ENCODE measurements around the gene PRAMEF17.
"Not testable (repeated sequence)": the region's sequence is repeated elsewhere in the genome, so short reads cannot be mapped to it uniquely, and the experiment has no call there.

Gene PRAMEF17

DNA sequence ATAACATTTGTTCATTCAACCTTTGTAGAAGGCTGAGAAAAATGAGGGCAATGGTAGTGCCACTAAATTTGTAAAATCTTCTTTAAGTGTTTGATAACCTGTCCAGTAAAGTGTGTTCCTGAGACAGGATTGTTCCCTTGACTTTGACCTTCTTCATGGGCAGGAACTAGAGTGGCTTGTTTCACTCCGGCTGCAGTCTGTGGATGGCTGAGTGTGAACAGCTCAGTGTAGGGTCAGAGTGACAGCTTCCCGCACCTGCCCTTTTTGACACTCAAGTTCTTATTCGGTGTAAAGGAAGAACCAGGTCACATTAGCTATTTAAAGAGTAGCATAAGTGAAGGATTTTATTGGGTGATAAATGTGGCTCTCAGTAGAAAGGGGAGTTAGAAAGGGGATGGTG, 9.1 kb upstream of the PRAMEF17 start:
- not testable (repeated sequence) for H2AFZ ChIP-seq (ENCODE audit: low read depth); H3K27ac ChIP-seq; H3K79me2 ChIP-seq (ENCODE audit: insufficient read depth, low read depth); H4K20me1 ChIP-seq (ENCODE audit: insufficient read depth); H3K4me3 ChIP-seq (IDR thresholded peaks at IDR 0.05; ENCODE audit: insufficient read depth, low read depth, low read length); H3K9ac ChIP-seq; H3K27me3 ChIP-seq (ENCODE audit: insufficient read depth, low read depth); H3K4me2 ChIP-seq; H3K36me3 ChIP-seq (ENCODE audit: insufficient read depth); H3K4me1 ChIP-seq (ENCODE audit: low read depth, poor library complexity, severe bottlenecking)

DNA sequence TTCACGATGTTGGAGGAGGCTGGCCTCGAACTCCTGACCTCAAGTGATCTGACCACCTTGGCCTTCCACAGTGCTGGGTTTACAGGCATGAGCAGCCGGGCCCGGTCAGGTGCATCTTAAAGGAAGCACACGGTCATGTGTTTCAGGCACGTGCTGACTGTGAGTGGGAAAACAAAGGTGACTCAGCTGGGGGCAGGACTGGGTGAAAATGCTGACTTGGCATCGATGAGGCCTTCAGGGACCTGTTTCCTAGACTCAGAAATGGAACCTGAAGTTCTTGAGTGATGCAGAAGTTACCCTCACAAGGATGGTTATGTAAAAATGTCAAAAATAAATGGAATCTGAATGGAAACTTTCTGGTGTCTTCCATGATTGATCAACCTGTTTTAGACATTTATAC, 3.6 kb downstream of the PRAMEF17 start:
- not testable (repeated sequence) for H3K27me3 ChIP-seq (ENCODE audit: insufficient read depth, low read depth); H3K4me2 ChIP-seq; H3K79me2 ChIP-seq (ENCODE audit: insufficient read depth, low read depth); H2AFZ ChIP-seq (ENCODE audit: low read depth); H3K27ac ChIP-seq; H3K4me1 ChIP-seq (ENCODE audit: low read depth, poor library complexity, severe bottlenecking); H3K4me3 ChIP-seq (IDR thresholded peaks at IDR 0.05; ENCODE audit: insufficient read depth, low read depth, low read length); H3K9ac ChIP-seq; H3K36me3 ChIP-seq (ENCODE audit: insufficient read depth); H4K20me1 ChIP-seq (ENCODE audit: insufficient read depth)

DNA sequence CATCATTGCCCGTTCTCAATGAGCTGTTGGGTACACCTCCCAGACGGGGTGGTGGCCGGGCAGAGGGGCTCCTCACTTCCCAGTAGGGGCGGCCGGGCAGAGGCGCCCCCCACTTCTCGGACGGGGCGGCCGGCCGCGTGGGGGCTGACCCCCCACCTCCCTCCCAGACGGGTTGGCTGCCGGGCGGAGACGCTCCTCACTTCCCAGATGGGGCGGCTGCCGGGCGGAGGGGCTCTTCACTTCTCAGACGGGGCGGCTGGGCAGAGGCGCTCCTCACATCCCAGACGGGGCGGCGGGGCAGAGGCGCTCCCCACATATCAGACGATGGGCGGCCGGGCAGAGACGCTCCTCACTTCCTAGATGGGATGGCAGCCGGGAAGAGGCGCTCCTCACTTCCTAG, 5.3 kb downstream of the PRAMEF17 start:
- H3K36me3 ChIP-seq (ENCODE audit: insufficient read depth); H3K4me2 ChIP-seq; H3K9ac ChIP-seq; H3K79me2 ChIP-seq (ENCODE audit: insufficient read depth, low read depth); H3K27me3 ChIP-seq (ENCODE audit: insufficient read depth, low read depth); H3K4me3 ChIP-seq (IDR thresholded peaks at IDR 0.05; ENCODE audit: insufficient read depth, low read depth, low read length); H3K27ac ChIP-seq; H3K4me1 ChIP-seq (ENCODE audit: low read depth, poor library complexity, severe bottlenecking); H2AFZ ChIP-seq (ENCODE audit: low read depth); H4K20me1 ChIP-seq (ENCODE audit: insufficient read depth): not testable (repeated sequence)

DNA sequence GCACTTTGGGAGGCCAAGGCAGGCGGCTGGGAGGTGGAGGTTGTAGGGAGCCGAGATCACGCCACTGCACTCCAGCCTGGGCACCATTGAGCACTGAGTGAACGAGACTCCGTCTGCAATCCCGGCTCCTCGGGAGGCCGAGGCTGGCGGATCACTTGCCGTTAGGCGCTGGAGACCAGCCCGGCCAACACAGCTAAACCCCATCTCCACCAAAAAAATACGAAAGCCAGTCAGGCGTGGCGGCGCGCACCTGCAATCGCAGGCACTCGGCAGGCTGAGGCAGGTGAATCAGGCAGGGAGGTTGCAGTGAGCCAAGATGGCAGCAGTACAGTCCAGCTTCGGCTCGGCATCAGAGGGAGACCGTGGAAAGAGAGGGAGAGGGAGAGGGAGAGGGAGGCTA, 5.9 kb downstream of the PRAMEF17 start:
- H3K36me3 ChIP-seq (ENCODE audit: insufficient read depth); H4K20me1 ChIP-seq (ENCODE audit: insufficient read depth); H3K4me2 ChIP-seq; H3K4me1 ChIP-seq (ENCODE audit: low read depth, poor library complexity, severe bottlenecking); H3K9ac ChIP-seq; H2AFZ ChIP-seq (ENCODE audit: low read depth); H3K27ac ChIP-seq; H3K4me3 ChIP-seq (IDR thresholded peaks at IDR 0.05; ENCODE audit: insufficient read depth, low read depth, low read length); H3K27me3 ChIP-seq (ENCODE audit: insufficient read depth, low read depth); H3K79me2 ChIP-seq (ENCODE audit: insufficient read depth, low read depth): not testable (repeated sequence)

DNA sequence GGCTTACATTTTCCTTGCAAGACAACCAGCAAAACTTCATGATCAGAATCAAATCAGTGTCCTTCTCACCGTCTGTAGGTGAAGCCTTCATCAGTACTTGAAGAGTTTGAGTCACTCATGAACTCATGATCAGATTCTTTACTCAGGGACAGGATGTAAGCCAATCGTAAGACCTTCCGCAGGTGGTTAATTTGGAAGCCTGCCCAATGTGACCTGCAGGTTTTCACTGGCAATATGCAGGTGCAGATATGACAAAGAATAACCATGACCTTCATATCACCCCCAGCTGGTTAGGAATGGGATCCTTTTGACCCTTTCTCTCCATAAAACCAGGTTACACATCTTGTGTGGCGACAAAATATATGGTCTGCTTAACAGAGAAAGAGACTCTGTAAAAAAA, 18.4 kb downstream of the PRAMEF17 start:
- Histone ChIP-seq H3K9ac (no peak overlapping the region), H3K4me3 (IDR thresholded peaks at IDR 0.05; ENCODE audit: insufficient read depth, low read depth, low read length) (no peak overlapping the region), H4K20me1 (ENCODE audit: insufficient read depth) (no peaks in the 10 kb centered on the region)

DNA sequence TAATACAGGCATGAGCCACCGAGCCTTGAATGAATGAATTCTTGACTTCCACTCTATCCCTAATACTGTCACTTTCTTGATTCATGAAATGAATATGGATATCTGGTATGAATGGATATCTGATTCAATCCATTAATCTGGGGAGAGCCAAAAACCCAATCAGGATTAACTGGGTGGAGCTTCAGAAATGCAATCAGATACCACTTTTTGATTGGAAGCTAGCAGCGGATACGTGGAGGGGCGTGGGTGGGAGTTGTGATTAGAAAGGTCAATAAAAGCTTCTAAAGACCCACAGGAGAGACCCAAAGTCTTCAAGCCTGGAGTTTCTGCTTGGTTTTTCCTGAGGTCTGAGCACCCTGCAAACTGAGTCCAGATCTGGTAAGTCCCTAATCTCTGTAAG, 20.7 kb downstream of the PRAMEF17 start, which contains the start of gene PRAMEF20:
Gene PRAMEF20, plus strand, starts transcription at position 301 of the 400 bp plus-strand sequence. CDS start 5,905 bp downstream, outside the sequence.
- not testable (repeated sequence) for H4K20me1 ChIP-seq (ENCODE audit: insufficient read depth); H3K27ac ChIP-seq; H2AFZ ChIP-seq (ENCODE audit: low read depth); H3K27me3 ChIP-seq (ENCODE audit: insufficient read depth, low read depth); H3K9ac ChIP-seq; H3K4me2 ChIP-seq; H3K79me2 ChIP-seq (ENCODE audit: insufficient read depth, low read depth); H3K36me3 ChIP-seq (ENCODE audit: insufficient read depth); H3K4me3 ChIP-seq (IDR thresholded peaks at IDR 0.05; ENCODE audit: insufficient read depth, low read depth, low read length); H3K4me1 ChIP-seq (ENCODE audit: low read depth, poor library complexity, severe bottlenecking)

More for the DNA sequence above, 18.4 kb downstream of the PRAMEF17 start:
- Histone ChIP-seq H3K79me2 (ENCODE audit: insufficient read depth, low read depth) (no peaks in the 10 kb centered on the region), H3K27ac (no peak overlapping the region), H3K36me3 (ENCODE audit: insufficient read depth) (no peaks in the 10 kb centered on the region), H3K4me2 (no peak overlapping the region), H3K27me3 (ENCODE audit: insufficient read depth, low read depth) (no peaks in the 10 kb centered on the region; the same call in 1 of the 2 replicates), H2AFZ (ENCODE audit: low read depth) (no peak overlapping the region), H3K4me1 (ENCODE audit: low read depth, poor library complexity, severe bottlenecking) (no peaks in the 10 kb centered on the region)
- TF ChIP-seq, protein P1, sequence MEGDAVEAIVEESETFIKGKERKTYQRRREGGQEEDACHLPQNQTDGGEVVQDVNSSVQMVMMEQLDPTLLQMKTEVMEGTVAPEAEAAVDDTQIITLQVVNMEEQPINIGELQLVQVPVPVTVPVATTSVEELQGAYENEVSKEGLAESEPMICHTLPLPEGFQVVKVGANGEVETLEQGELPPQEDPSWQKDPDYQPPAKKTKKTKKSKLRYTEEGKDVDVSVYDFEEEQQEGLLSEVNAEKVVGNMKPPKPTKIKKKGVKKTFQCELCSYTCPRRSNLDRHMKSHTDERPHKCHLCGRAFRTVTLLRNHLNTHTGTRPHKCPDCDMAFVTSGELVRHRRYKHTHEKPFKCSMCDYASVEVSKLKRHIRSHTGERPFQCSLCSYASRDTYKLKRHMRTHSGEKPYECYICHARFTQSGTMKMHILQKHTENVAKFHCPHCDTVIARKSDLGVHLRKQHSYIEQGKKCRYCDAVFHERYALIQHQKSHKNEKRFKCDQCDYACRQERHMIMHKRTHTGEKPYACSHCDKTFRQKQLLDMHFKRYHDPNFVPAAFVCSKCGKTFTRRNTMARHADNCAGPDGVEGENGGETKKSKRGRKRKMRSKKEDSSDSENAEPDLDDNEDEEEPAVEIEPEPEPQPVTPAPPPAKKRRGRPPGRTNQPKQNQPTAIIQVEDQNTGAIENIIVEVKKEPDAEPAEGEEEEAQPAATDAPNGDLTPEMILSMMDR (conservative IDR thresholded peaks at IDR 0.05; ENCODE audit: low read depth, low read length): no peak

DNA sequence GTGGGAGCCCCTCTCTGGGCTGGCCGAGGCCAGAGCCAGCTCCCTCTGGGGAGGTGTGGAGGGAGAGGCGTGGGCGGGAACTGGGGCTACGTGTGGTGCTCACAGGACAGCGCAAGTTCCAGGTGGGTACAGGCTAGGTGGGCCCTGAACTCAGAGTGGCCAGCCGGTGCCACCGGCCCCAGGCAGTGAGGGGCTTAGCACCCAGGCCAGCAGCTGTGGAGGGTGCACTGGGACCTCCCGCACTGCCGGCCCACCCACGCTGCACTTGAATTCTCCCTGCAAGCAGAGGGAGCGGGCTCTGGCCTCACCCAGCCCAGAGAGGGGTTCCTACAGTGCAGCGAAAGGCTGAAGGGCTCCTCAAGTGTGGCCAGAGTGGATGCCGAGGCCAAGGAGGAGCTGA, 41.1 kb downstream of the PRAMEF17 start:
- no peak overlapping the region for H3K9ac ChIP-seq
- TF ChIP-seq, protein P1 (conservative IDR thresholded peaks at IDR 0.05; ENCODE audit: low read depth, low read length): no peak
- no peaks in the 10 kb centered on the region for H3K4me1 ChIP-seq (ENCODE audit: low read depth, poor library complexity, severe bottlenecking)
- no peaks in the 10 kb centered on the region for H3K27me3 ChIP-seq (ENCODE audit: insufficient read depth, low read depth)
- no peak overlapping the region for H3K27ac ChIP-seq
- no peak overlapping the region for H3K4me3 ChIP-seq (IDR thresholded peaks at IDR 0.05; ENCODE audit: insufficient read depth, low read depth, low read length)
- H4K20me1 ChIP-seq (ENCODE audit: insufficient read depth): no peaks in the 10 kb centered on the region
- no peak overlapping the region for H3K4me2 ChIP-seq
- no peak overlapping the region for H2AFZ ChIP-seq (ENCODE audit: low read depth)
- no peaks in the 10 kb centered on the region for H3K79me2 ChIP-seq (ENCODE audit: insufficient read depth, low read depth)
- no peaks in the 10 kb centered on the region for H3K36me3 ChIP-seq (ENCODE audit: insufficient read depth)

Data from KMS-11 (cell line).